ENCODE measurements around the gene ENOX1.
"Not testable (repeated sequence)": the region's sequence is repeated elsewhere in the genome, so short reads cannot be mapped to it uniquely, and the experiment has no call there.

Gene ENOX1

DNA sequence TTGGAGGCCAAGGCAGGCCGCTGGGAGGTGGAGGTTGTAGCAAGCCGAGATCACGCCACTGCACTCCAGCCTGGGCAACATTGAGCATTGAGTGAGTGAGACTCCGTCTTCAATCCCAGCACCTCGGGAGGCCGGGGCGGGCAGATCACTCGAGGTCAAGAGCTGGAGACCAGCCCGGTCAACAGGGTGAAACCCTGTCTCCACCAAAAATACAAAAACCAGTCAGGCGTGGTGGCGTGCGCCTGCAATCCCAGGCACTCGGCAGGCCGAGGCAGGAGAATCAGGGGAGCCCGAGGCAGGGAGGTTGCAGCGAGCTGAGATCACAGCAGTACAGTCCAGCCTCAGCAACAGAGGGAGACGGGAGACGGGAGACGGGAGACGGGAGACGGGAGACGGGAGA lies 369.9 kb downstream of the ENOX1 start:
- DNase-seq: not testable (repeated sequence)

DNA sequence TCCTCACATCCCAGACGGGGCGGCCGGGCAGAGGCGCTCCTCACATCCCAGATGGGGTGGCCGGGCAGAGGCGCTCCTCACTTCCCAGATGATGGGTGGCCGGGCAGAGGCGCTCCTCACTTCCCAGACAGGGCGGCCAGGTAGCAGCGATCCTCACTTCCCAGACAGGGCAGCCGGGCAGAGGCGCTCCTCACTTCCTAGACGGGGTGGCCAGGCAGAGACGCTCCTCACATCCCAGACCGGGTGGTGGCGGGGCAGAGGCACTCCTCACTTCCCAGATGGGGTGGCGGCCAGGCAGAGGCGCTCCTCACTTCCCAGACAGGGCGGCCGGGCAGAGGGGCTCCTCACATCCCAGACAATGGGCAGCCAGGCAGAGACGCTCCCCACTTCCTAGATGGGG lies 370.4 kb downstream of the ENOX1 start:
- DNase-seq: not testable (repeated sequence)

DNA sequence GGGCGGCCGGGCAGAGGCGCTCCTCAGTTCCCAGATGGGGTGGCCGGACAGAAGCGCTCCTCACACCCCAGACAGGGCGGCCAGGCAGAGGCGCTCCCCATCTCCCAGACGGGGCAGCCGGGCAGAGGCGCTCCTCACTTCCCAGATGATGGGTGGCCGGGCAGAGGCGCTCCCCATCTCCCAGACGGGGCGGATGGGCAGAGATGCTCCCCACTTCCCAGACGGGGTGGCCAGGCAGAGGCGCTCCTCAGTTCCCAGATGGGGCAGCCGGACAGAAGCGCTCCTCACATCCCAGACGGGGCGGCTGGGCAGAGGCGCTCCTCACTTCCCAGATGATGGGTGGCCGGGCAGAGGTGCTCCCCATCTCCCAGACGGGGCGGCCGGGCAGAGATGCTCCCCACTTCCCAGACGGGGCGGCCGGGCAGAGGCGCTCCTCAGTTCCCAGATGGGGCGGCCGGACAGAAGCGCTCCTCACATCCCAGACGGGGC lies 370.8 kb downstream of the ENOX1 start:
- DNase-seq: not testable (repeated sequence)

DNA sequence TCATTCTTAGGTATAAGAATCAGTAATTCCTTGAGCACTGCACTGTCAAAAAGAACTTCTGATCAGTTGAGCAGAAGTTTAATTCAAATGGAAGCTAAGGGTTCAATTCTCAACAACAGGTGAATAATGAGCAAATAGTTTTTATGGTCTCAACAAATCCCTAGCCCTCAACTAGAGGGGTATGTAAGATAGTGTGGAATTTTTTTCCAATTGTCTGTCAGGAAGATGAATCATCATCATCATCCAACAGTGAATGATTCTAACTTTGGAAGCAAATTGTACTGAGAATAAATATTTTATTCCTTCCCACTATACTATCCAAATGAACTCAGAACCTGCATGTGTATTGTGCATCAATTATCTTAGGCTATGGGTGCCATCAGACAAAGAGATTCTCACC lies 372.7 kb downstream of the ENOX1 start:
- DNase-seq: no peak

DNA sequence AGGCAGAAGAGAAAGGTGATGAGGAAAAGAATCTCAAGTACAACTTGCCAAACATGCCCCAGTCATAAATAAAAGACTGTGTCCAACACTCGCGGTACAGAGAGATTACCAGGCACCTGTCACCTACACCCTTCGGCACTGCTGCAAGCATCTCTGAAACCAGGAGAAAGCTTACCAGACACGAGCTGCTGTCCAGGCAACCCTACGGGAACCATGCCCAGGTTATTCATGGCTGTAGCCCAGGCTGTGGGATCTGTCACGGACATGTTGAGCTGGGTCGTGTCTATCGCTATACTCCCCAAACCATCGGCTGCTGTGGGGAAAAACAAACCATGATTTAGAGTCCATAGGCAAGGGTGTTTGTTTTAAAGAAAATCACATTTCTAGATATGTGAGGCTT lies 375.0 kb downstream of the ENOX1 start:
- DNase-seq: no peak

DNA sequence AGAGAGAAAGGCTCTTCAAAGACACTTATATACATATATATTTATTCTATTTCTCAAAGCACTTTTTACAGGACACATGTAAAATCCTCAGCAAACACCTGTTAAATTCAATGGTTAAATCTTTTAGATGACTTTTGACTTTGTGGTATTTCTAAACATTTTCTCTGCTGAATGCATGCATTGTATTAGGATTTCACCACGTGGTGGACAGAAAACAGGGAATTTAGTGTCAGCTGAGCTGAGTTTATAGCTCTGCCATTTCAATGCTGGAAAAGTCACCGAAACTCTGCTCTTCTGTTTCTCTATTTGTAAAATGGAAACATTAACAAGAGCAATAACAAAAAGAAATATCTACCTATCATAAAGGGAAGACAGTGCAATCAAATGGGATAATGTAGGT lies 375.6 kb downstream of the ENOX1 start:
- DNase-seq: no peak

DNA sequence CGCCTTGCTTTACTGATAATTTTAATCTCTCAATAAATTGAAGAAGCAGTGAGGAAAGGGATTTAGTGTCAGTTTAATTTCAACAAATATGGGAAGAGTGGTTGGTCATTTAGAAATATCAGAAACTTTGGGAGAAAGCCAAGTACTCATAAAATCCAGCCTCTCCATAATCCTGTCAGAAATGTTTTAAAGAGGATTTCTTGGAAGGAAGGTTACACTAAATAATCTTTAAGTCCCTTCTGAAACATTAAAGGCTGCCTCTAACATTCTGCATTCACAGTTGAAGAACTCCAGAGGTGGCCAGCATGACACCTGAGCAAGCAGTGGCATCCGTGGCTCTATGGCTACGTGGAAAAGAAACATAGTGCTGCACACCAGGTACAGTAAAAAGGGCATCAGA lies 378.5 kb downstream of the ENOX1 start:
- DNase-seq: no peak

DNA sequence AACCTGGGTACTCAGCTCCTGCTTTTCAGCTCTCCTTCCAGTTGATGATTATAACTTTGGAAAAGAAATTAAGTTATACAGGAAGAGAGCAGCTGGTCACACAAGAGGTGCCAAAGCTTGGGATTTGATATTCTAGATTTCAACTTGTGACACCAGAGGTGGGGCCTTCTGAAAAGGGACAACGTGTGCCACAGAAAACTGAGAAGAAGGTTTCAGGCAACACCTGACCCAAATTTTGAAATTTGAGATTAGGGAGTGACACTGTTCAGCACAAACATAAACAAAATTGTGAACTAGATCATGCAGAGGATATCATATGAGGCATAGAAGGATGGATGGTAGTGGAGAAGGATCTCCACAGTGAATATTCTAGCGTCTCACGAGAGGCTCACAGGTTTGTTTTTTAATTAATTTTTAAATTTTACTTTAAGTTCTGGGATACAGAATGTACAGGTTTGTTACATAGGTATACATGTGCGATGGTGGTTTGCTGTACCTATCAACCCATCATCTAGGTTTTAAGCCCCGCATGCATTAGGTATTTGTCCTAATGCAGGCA lies 379.7 kb downstream of the ENOX1 start:
- DNase-seq: no peak

DNA sequence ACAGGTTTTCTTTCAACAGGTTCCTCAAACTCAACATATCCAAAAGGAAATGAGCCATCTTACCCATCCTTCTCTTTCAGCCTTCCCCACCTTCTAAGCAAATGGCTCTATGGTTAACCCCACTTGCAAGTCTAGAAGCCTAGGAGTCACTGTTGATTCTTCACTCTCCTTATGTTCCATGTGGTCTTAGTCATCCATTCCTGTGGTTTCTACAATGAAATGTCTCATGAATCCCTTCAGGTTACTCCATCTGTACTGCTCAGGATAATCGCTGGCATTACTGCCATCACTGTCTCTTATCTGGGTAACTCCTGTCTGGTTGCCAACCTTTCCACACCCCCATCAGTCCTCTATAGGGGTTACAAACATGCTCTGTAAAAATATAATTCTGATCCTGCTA lies 381.3 kb downstream of the ENOX1 start:
- no peak for DNase-seq

DNA sequence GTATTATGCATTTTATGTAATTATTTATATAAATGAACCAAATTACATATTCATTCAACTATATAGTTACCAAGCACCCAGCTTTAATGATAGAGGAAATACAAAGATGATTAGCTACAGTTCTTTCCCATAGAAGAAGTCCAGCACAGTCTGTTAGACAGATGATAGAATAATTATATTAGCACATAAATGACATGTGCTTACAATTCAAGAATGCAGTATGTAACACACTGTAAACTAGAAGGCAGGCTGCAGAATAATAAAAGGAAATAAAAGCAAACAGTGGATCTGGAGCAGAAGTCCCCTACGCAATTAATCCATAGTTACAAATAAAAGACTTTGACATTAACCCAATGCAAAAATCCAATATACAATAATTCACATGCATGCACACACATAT lies 384.4 kb downstream of the ENOX1 start:
- DNase-seq: no peak

DNA sequence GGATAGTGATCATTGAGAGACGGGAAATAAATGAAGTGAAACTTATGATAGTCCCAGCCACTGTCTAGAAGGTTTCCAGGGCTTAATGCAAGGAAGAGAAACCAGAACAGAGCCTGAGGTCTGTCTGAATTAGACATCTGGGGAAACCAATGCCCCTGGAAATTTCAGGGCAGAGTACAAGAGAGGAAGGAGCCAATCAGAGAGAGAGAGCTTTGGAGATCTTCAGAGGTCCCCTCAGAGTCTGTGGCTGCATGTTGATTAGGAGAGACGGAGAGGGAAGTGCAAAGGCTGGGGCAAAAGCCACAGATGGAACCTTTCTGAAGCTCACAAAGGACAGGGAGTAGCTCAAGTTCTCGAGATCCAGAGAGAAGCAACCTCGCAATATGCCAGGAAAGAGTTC lies 385.4 kb downstream of the ENOX1 start:
- no peak for DNase-seq

DNA sequence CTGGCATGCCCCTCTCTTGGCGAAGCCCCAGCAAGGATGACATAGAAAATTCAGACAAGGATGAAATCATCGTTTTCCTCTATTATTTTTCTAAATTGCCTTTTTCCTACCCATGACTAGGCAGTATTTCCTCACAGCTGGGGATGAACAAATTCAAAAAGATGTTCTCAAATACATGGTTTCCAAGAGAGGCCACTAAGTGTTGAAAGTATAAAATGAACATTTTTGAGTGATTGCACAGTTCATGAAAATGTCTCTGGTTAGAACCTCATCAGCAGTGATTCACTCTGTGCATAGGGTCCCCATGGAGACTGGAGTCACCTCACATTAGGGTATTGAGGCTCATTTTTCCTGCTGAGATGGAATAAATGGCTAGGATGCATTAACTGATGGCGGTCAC lies 389.7 kb downstream of the ENOX1 start:
- DNase-seq: no peak

DNA sequence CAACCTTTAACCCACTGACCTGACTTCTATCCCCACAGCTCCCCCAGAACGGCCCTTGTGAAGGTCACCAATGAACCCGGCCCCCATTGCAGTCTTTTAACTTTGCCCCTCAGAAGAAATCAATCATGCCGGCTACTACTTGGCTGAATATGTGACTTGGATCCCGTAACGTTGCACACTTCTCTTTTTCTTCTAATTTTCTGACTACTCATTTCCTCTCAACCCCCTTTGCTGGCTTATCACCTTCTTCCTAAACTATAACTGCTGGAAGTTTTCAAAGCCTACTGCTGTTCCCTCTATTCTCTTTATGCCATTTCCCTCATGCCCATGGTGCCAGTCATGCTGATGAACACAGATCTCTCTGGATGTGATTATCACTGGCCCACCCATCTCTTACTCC lies 395.7 kb downstream of the ENOX1 start:
- DNase-seq: no peak

DNA sequence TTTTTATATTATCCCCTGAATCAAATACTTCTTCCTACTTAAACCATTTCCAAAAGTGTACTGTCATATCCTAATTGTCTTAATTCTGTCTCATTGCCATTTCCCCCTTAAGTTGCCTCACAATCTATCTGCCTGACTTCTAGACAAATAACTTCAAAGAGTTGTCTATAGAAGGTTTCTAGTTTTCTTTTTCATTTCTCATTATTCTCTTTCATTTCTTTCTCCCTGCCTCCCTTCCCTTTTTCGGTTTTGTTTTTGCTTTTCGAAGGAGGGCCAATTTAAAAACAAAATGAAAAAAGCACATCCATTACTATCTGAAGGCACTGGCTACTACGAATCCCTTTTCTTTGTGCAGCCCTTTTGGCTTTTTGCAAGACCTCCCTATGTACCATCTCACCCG lies 396.2 kb downstream of the ENOX1 start:
- DNase-seq: no peak

DNA sequence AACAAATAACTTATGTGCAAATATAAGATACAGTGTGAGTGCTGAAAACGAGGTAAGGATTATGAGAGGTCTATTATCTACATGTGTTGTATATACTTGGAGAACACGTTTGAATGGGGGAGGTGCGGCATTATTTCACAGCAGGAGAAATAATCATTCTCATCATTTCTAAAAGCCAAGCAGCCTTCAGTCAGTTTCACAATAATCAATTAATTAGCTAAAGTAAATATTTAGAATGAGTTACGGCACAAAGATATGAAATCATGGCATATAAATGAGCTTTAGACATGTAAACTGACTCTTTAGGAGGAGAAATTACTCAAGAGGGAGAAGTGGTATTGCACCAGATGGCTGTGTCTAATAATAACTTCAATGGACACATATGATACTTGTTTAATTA lies 396.8 kb downstream of the ENOX1 start:
- DNase-seq: no peak

DNA sequence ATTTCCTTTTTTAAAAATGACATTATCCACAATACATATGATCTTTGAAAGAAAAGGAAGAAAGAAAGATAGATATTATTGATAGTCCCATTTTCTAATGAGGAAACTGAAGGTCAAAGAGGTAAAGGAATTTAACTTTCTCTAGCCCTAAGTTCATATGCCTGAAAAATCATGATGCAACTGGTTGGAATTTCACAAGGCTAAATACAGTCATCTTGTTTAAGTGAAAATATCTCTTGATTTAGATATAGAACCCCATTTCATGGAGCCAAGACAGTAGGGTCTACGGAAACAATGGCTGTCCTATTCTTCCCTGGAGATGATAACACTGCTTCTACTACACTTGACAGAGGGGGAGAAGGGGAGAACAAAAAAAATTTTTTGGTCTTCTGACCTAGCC lies 397.2 kb downstream of the ENOX1 start:
- DNase-seq: no peak

DNA sequence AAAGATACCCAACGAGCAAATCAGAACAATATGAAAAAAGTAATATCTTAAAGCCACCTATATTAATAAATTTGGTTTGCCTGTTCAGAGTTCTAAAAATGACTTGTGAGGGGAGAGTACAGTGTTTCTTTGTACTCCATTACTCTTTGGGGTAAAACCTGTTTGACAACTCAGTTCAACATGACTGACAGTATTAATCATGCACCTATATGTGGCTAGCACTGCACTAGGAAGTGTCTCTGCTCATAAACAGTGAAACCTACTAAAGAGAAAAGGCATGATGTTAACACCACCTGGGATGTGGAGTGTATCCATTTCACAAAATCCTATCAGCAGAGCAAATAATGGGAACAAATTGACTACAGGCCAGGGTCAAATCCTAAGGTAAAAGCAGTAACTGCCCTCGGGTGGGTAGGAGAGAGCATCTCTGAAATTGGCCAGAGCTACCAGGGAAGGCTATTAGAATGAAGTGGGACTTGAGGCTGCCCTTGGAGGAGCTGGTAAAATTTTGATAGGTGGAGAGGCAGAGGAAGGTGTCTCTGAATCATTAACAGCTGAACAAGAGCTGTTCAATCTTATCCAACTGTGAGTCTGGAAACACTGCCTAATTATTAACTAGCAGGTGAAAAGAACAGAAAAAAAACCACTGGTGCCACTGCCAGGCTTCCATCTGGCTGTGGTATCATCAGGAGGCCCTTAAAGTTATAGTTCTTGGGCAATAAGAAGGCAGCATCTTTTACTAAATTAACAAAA lies 398.3 kb downstream of the ENOX1 start:
- DNase-seq: no peak

DNA sequence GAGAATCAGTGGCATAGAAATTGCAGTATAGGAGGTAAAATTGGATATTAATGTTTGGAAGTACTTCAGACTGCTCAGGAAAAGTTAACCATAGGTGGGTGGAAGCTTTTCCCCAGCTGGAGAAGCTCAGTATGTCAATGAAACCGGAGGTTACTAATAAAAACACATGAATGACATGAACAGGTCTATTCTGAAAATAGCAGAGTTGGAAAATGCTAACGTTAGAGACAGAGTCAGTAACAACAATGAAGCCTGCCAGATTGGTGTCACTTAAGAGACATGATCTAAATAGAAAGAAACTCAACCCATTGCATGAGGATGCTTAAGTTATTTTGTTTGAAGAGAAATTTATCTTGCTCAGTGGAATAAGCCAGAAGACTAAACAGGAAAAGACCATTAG lies 398.9 kb downstream of the ENOX1 start:
- DNase-seq: no peak

DNA sequence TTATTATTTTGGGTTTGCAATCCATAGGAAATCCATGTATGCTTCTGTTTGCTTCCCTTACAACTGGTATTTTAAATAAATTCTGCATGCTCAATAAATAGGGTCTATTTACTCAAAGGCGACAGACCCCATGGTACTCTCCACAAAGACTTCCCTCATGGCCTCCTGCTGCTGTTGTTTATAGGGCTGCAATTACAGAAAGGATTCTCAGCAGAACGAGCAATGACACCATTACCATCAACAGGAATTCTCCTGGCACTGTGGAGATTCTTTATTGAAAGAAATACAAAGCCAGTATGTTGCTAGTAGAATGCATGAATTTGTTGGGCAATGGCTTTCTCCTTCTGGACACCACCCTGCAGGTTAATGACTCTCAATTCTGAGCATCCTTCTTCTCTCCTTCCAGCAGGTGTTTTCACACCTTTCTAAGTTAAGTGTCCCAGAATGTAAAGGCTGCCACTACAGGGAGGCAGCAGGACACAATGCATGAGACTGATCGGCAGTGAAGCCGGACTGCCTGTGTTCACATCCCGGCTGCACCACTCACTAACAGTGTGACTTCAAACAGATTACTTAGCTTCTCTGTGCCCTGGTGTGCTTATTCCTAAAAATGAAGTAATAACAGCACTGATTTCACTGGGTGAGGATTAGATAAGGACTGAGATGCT lies 403.1 kb downstream of the ENOX1 start:
- no peak for DNase-seq

DNA sequence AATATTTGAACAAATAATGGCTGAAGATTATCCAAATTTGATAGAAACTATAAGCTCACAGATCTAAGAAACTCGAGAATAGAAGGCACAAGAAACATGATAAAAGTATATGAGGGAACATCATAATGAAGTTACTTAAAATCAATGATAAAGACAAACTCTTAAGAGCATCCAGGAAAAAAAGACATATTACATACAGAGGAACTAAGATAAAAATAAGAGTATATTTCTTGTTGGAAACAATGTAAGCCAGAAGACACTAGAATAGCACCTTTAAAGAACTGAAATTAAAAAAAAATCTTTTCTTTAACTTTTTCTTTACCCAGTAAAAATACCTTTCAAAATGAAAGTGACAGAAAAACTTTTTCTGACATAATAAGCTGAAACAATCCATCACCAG lies 407.0 kb downstream of the ENOX1 start:
- DNase-seq: no peak

DNA sequence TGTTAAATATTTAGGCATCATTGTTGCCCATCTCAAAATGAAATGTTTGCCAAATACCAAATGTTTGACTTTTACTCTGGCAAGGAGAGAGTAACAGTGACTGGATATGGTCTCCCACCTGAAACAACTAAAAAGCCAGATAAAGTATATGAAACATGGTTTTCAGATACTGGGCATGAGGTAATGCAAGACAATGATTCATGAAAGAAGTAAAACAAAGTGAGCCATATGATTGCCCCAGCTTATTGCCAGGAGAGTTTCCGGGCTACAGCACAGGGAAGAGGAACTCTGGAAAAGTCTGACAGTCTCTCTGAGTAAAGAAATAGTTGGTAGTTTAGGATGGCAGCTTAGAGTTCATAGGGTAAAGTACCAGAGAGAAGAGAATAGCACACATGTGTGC lies 408.8 kb downstream of the ENOX1 start:
- no peak for DNase-seq

DNA sequence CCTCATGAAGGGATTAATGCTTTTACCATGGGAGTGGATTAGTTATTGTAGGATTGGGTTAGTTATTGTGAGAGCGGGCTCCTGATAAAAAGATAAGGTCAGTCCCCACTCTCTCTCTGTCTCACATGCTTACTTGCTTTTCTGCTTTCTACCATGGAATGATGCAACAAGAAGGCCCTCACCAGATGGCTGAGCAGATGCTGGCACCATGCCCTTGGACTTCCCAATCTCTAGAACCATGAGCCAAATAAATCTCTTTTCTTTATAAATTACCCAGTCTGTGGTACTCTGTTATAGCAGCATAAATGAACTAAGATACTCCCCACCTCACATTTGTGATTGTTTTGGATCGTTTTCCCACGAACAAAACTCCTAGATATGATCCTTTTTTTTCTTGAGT lies 409.6 kb downstream of the ENOX1 start:
- DNase-seq: no peak

DNA sequence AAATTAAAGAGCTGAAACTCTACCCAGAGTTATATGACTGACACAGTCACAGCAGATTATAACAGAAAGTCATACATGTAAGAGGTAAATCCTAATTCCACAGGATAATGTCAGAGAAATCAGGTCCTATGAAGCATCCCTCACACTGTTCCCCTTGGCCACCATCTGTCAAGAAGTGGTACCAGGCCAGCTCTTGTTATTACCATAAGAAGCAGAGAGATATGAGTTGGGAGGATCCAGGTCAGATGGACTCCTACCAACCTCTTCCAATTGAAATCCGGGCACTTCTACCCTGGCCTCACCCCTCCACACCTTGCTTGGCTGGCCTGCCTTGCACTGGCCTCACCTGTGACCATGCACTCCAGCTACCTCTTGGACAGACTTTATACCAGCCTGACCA lies 410.2 kb downstream of the ENOX1 start:
- DNase-seq: no peak

DNA sequence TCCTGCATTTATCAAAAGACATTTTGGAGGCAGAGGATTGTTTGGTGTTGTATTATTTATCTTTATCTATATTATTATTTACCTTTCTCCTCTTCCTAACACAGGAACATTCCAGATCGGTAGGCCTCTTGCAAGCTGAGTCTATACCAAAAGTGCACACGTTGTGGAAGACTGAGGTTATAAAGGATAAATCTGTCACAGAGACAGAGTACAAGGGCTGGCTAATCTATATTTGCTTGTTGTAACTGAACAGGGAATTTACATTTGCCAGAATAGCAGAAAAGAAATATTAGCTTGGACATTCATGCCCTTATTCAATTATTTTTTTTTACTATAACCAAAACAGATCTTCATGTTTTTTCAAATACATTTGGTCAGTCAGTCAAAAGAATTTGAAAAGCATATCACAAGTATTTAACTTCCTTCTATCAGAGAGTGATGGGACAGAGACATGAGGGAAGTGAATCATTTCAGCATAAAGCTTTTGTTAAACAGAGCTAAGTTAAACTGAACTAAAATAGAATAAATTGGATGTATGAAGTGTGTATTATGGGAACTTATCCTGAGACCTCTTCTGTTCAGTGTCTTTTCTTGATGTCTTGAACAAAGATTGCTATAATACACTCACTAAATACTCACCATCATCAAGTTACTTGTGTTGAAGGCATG lies 410.8 kb downstream of the ENOX1 start:
- no peak for DNase-seq

Data from CD4-positive, alpha-beta T cell treated with Interleukin-15 for 1 hour (primary cell).